SK-N-SH treated with all-trans-retinoic acid at 6 μM for 48 hours (cell line): ENCODE results near the gene RER1.

Source experiments
- ATAC-seq: fragments of 200-7000 bp; cut with Tn5 transposase; 3 replicates; pipeline ENCODE4 v1.9.1; 2020; ENCODE audit warnings: mild to moderate bottlenecking, moderate library complexity
- ARNTL ChIP-seq: fragments of 450-650 bp; formaldehyde crosslinking; IDR thresholded peaks from 2 replicates; pipeline ENCODE4 v1.5.0; 2020; ENCODE audit warnings: low read depth, mild to moderate bottlenecking, moderate library complexity, borderline replicate concordance
- BACH2 ChIP-seq: fragments of 250-450 bp; sonication (Bioruptor Pico); IDR thresholded peaks from 2 replicates; pipeline ENCODE4 v1.9.0; 2021; ENCODE audit warnings: mild to moderate bottlenecking, borderline replicate concordance
- CREB5 ChIP-seq: fragments of 250-450 bp; sonication (Bioruptor Pico); IDR thresholded peaks from 2 replicates; pipeline ENCODE4 v1.5.1; 2020; ENCODE audit warnings: low read depth, mild to moderate bottlenecking, moderate library complexity
- CSDC2 ChIP-seq: fragments of 250-450 bp; sonication (Bioruptor Pico); IDR thresholded peaks from 2 replicates; pipeline ENCODE4 v1.5.0; 2020; ENCODE audit warnings: mild to moderate bottlenecking, moderate library complexity
- CSRNP3 ChIP-seq: fragments of 250-450 bp; sonication (Bioruptor Pico); IDR thresholded peaks from 2 replicates; pipeline ENCODE4 v1.5.1; 2021; ENCODE audit warnings: mild to moderate bottlenecking, moderate library complexity
- GLIS3 ChIP-seq: fragments of 250-450 bp; sonication (Bioruptor Pico); IDR thresholded peaks from 2 replicates; pipeline ENCODE4 v1.5.0; 2020; ENCODE audit warnings: mild to moderate bottlenecking, moderate library complexity
- ISL1 ChIP-seq: fragments of 250-450 bp; sonication (Bioruptor Pico); IDR thresholded peaks from 2 replicates; pipeline ENCODE4 v2.1.2; 2022; ENCODE audit warnings: mild to moderate bottlenecking, moderate library complexity
- OSR1 ChIP-seq: fragments of 250-450 bp; sonication (Bioruptor Pico); IDR thresholded peaks from 2 replicates; pipeline ENCODE4 v1.8.0; 2022; ENCODE audit warnings: moderate library complexity, mild to moderate bottlenecking, inconsistent platforms
- PATZ1 ChIP-seq: fragments of 250-450 bp; sonication (Bioruptor Pico); IDR thresholded peaks from 2 replicates; pipeline ENCODE4 v1.8.0; 2020; ENCODE audit warnings: mild to moderate bottlenecking, moderate library complexity, borderline replicate concordance
- PPARA ChIP-seq: fragments of 250-450 bp; sonication (Bioruptor Pico); IDR thresholded peaks from 2 replicates; pipeline ENCODE4 v1.5.0; 2020; ENCODE audit warnings: mild to moderate bottlenecking, borderline replicate concordance
- RARB ChIP-seq: fragments of 250-450 bp; sonication (Bioruptor Pico); IDR thresholded peaks from 2 replicates; pipeline ENCODE4 v1.8.0; 2021; ENCODE audit warnings: mild to moderate bottlenecking, moderate library complexity
- SNAI2 ChIP-seq: fragments of 250-450 bp; sonication (Bioruptor Pico); IDR thresholded peaks from 2 replicates; pipeline ENCODE4 v1.5.0; 2020; ENCODE audit warnings: mild to moderate bottlenecking, moderate library complexity
- TCF4 ChIP-seq: fragments of 250-450 bp; sonication (Bioruptor Pico); IDR thresholded peaks from 2 replicates; pipeline ENCODE4 v1.8.0; 2021; ENCODE audit warnings: mild to moderate bottlenecking, moderate library complexity, borderline replicate concordance
- TOX ChIP-seq: fragments of 250-450 bp; sonication (Bioruptor Pico); IDR thresholded peaks from 2 replicates; pipeline ENCODE4 v1.8.0; 2021; ENCODE audit warnings: mild to moderate bottlenecking, moderate library complexity, borderline replicate concordance
- ZC3H10 ChIP-seq: fragments of 250-450 bp; sonication (Bioruptor Pico); IDR thresholded peaks from 2 replicates; pipeline ENCODE4 v1.5.1; 2021; ENCODE audit warnings: mild to moderate bottlenecking, moderate library complexity
- ZFP3 ChIP-seq: fragments of 250-450 bp; sonication (Bioruptor Pico); IDR thresholded peaks from 2 replicates; pipeline ENCODE4 v1.5.0; 2020; ENCODE audit warnings: mild to moderate bottlenecking, moderate library complexity
- ZFP30 ChIP-seq: fragments of 450-650 bp; formaldehyde crosslinking; IDR thresholded peaks from 2 replicates; pipeline ENCODE4 v1.5.0; 2022; ENCODE audit warnings: mild to moderate bottlenecking, moderate library complexity
- ZNF565 ChIP-seq: fragments of 450-650 bp; formaldehyde crosslinking; conservative IDR thresholded peaks from 2 replicates; pipeline ENCODE4 v1.5.0; 2020; ENCODE audit warnings: low read depth, mild to moderate bottlenecking, moderate library complexity
- ZNF70 ChIP-seq: fragments of 450-650 bp; formaldehyde crosslinking; IDR thresholded peaks from 2 replicates; pipeline ENCODE4 v1.5.0; 2020; ENCODE audit warnings: mild to moderate bottlenecking, moderate library complexity
- TF ChIP-seq, protein P1 (sequence below): fragments of 250-450 bp; sonication (Bioruptor Pico); IDR thresholded peaks from 2 replicates; pipeline ENCODE4 v1.8.0; 2021; ENCODE audit warnings: low read depth, mild to moderate bottlenecking, moderate library complexity, borderline replicate concordance
- TF ChIP-seq, protein P2 (sequence below): fragments of 250-450 bp; sonication (Bioruptor Pico); IDR thresholded peaks from 2 replicates; pipeline ENCODE4 v1.5.0; 2020; ENCODE audit warnings: mild to moderate bottlenecking, moderate library complexity

The RER1 gene

GRCh38 chr1:2344121-2344681, 47.4 kb upstream of the RER1 start:
- TF ChIP-seq ZFP3 (CRISPR knock-in tag) (no peak), ZFP30 (CRISPR knock-in tag) (no peak), ZNF70 (CRISPR knock-in tag) (no peak), ARNTL (no peak), CSDC2 (CRISPR knock-in tag) (no peak)
- no peak for ATAC-seq

DNA sequence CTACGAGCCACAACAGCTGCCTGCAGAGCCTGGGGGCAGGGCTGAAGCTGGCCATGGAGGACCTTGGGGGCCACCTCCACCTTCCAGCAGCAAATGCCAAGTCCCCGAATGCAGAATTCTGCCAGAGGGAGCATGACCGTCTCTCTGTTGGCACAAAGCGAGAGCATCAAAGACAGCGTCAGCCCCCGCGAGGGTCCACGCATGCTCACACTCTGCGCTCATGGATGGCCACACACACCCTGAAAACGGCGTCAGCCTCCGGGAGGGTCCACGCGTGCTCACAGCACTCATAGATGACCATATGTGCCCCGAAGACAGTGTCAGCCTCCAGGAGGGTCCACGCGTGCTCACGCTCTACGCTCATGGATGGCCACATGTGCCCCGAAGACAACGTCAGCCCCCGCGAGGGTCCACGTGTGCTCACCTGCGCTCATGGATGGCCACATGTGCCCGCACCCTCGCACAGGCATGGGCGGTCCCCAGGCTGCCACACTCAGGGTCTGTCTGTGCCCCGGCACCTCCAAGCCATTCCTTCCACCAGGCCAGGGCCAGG, 46.8 kb upstream of the RER1 start:
- no peak for TF ChIP-seq PPARA (CRISPR knock-in tag)
- TF ChIP-seq, protein P1, sequence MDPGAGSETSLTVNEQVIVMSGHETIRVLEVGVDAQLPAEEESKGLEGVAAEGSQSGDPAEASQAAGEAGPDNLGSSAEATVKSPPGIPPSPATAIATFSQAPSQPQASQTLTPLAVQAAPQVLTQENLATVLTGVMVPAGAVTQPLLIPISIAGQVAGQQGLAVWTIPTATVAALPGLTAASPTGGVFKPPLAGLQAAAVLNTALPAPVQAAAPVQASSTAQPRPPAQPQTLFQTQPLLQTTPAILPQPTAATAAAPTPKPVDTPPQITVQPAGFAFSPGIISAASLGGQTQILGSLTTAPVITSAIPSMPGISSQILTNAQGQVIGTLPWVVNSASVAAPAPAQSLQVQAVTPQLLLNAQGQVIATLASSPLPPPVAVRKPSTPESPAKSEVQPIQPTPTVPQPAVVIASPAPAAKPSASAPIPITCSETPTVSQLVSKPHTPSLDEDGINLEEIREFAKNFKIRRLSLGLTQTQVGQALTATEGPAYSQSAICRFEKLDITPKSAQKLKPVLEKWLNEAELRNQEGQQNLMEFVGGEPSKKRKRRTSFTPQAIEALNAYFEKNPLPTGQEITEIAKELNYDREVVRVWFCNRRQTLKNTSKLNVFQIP (CRISPR knock-in tag) = no peak
- TF ChIP-seq BACH2 = no peak
- no peak for TF ChIP-seq ARNTL
- no peak for TF ChIP-seq CREB5 (CRISPR knock-in tag)
- no peak for TF ChIP-seq ZFP3 (CRISPR knock-in tag)
- TF ChIP-seq ZNF70 (CRISPR knock-in tag) = no peak
- TF ChIP-seq SNAI2 (CRISPR knock-in tag) = no peak
- no peak for TF ChIP-seq ZNF565 (CRISPR knock-in tag)
- no peak for TF ChIP-seq TOX (CRISPR knock-in tag)
- TF ChIP-seq, protein P2, sequence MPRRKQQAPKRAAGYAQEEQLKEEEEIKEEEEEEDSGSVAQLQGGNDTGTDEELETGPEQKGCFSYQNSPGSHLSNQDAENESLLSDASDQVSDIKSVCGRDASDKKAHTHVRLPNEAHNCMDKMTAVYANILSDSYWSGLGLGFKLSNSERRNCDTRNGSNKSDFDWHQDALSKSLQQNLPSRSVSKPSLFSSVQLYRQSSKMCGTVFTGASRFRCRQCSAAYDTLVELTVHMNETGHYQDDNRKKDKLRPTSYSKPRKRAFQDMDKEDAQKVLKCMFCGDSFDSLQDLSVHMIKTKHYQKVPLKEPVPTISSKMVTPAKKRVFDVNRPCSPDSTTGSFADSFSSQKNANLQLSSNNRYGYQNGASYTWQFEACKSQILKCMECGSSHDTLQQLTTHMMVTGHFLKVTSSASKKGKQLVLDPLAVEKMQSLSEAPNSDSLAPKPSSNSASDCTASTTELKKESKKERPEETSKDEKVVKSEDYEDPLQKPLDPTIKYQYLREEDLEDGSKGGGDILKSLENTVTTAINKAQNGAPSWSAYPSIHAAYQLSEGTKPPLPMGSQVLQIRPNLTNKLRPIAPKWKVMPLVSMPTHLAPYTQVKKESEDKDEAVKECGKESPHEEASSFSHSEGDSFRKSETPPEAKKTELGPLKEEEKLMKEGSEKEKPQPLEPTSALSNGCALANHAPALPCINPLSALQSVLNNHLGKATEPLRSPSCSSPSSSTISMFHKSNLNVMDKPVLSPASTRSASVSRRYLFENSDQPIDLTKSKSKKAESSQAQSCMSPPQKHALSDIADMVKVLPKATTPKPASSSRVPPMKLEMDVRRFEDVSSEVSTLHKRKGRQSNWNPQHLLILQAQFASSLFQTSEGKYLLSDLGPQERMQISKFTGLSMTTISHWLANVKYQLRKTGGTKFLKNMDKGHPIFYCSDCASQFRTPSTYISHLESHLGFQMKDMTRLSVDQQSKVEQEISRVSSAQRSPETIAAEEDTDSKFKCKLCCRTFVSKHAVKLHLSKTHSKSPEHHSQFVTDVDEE (CRISPR knock-in tag) = no peak
- TF ChIP-seq CSDC2 (CRISPR knock-in tag) = no peak
- TF ChIP-seq CSRNP3 (CRISPR knock-in tag) = no peak
- no peak for TF ChIP-seq GLIS3 (CRISPR knock-in tag)
- TF ChIP-seq PATZ1 = no peak
- no peak for TF ChIP-seq RARB
- no peak for TF ChIP-seq OSR1 (CRISPR knock-in tag)
- no peak for TF ChIP-seq ZC3H10 (CRISPR knock-in tag)
- no peak for TF ChIP-seq ISL1
- TF ChIP-seq TCF4 = no peak
- no peak for ATAC-seq

GRCh38 chr1:2345297-2346075, 46.2 kb upstream of the RER1 start:
- no peak for TF ChIP-seq CSRNP3 (CRISPR knock-in tag)
- TF ChIP-seq RARB = no peak
- no peak for TF ChIP-seq CSDC2 (CRISPR knock-in tag)
- TF ChIP-seq TCF4 = no peak
- TF ChIP-seq ZFP30 (CRISPR knock-in tag) = no peak
- no peak for TF ChIP-seq ZFP3 (CRISPR knock-in tag)
- TF ChIP-seq, protein P1 (CRISPR knock-in tag) = no peak
- TF ChIP-seq SNAI2 (CRISPR knock-in tag) = no peak
- TF ChIP-seq ZC3H10 (CRISPR knock-in tag) = no peak
- no peak for TF ChIP-seq PPARA (CRISPR knock-in tag)

More at GRCh38 chr1:2345297-2346075, 46.2 kb upstream of the RER1 start:
- no peak for ATAC-seq
